Activated CD4-positive, alpha-beta T cell treated with anti-CD3 and anti-CD28 coated beads for 36 hours (primary cell): ENCODE data around the gene ITPA. TPM values are rescaled to one million over a fixed set of nuclear protein-coding genes. Genes with fewer than 3 reads are reported as not detected.

ENCODE experiments used
- ATAC-seq: fragments of 200-7000 bp; cut with Tn5 transposase; one replicate; pipeline ENCODE4 v1.10.0; 2021; ENCODE audit warnings: mild to moderate bottlenecking, moderate library complexity
- CTCF ChIA-PET: fragments of 350-600 bp; sonication (Branson Sonifier 250); formaldehyde crosslinking; loops from one replicate; lab custom pipeline; 2021; ENCODE audit warnings: antibody characterized with exemption; lab: Charles Lee
- POLR2A ChIA-PET: fragments of 350-600 bp; sonication (Branson Sonifier 250); formaldehyde crosslinking; loops from one replicate; lab custom pipeline; 2021; ENCODE audit warnings: antibody characterized with exemption, inconsistent platforms; lab: Charles Lee
- DNase-seq: peaks from one replicate; pipeline ENCODE4 v3.0.0-alpha.2; 2020
- H3K27ac Mint-ChIP-seq: one replicate; pipeline ENCODE4 v1.8.0; 2021; ENCODE audit warnings: mixed read lengths
- H3K27me3 Mint-ChIP-seq: one replicate; pipeline ENCODE4 v1.8.0; 2021; ENCODE audit warnings: mixed read lengths
- H3K36me3 Mint-ChIP-seq: one replicate; pipeline ENCODE4 v1.8.0; 2021; ENCODE audit warnings: low read depth, mixed read lengths
- H3K4me1 Mint-ChIP-seq: one replicate; pipeline ENCODE4 v1.8.0; 2021; ENCODE audit warnings: mixed read lengths
- H3K4me3 Mint-ChIP-seq: one replicate; pipeline ENCODE4 v1.8.0; 2021; ENCODE audit warnings: mild to moderate bottlenecking, moderate library complexity, mixed read lengths
- H3K9me3 Mint-ChIP-seq: one replicate; pipeline ENCODE4 v1.8.0; 2021; ENCODE audit warnings: low read depth, mixed read lengths
- intact Hi-C, 2 experiments: fragments of 100-400 bp; cut with DNase I in 1 of 2; cut with micrococcal nuclease in 1 of 2; formaldehyde crosslinking; loops; one replicate each; pipeline versions ENCODE4 v1.14.2 to v1.15.1; 2022 to 2024; cut with DNase I, micrococcal nuclease
- total RNA-seq, 2 experiments: library from RNA; stranded (reverse); gene quantifications; one replicate each; pipeline ENCODE4 v1.2.3, GENCODE V29; 2021

Gene ITPA
- total RNA-seq, 2 experiments from 2014 or later, result 32.7 to 67.5 TPM

GRCh38 chr20:3239867-3240775 lies 30.8 kb downstream of the ITPA start:
- intact Hi-C loops, result loop anchor here in 1 of 2 experiments (2.0 kb wide), 1 partner anchor 231 kb away; the partner anchor contains the start of gene ATRN
- ChIA-PET POLR2A (interaction anchor here (0.6 kb wide), 1 partner anchor 330 kb away, joined by 3 read pairs; no protein-coding TSS in a partner anchor), CTCF (interaction anchor here (0.6 kb wide), 1 partner anchor 471 kb away, joined by 3 read pairs; no protein-coding TSS in a partner anchor)
- Mint-ChIP-seq H3K36me3 (no peaks in the 10 kb centered on the region), H3K27ac (no peak overlapping the region), H3K27me3 (peaks cover 48% of the 10 kb centered on the region), H3K4me1 (peaks cover 7% of the 10 kb centered on the region), H3K4me3 (peak overlapping the region; percentile 77), H3K9me3 (no peaks in the 10 kb centered on the region)
- ATAC-seq (no peak), DNase-seq (peak; percentile 24)

- Mint-ChIP-seq H3K36me3 (no peaks in the 10 kb centered on the region), H3K27me3 (peaks cover 47% of the 10 kb centered on the region), H3K9me3 (no peaks in the 10 kb centered on the region), H3K4me3 (no peak overlapping the region), H3K27ac (no peak overlapping the region), H3K4me1 (peaks cover 7% of the 10 kb centered on the region)
- intact Hi-C loops, result no loop called here
- ATAC-seq (no peak), DNase-seq (no peak)
- ChIA-PET CTCF (no interaction called here), POLR2A (no interaction called here)
Observed at GRCh38 chr20:3240776-3241363, 31.6 kb downstream of the ITPA start.

- POLR2A ChIA-PET, result interaction anchor here (0.6 kb wide), 1 partner anchor 84 kb away, joined by 3 read pairs; no protein-coding TSS in a partner anchor
- intact Hi-C loops, result no loop called here
- no peaks in the 10 kb centered on the region for H3K36me3 Mint-ChIP-seq
- ATAC-seq, result no peak
- CTCF ChIA-PET, result interaction anchor here (0.6 to 0.7 kb wide), 2 partner anchors 10 to 63 kb away, joined by 3 to 4 read pairs; no protein-coding TSS in a partner anchor
- peaks cover 42% of the 10 kb centered on the region for H3K27me3 Mint-ChIP-seq
- no peaks in the 10 kb centered on the region for H3K9me3 Mint-ChIP-seq
- peaks cover 7% of the 10 kb centered on the region for H3K4me1 Mint-ChIP-seq
- no peak overlapping the region for H3K4me3 Mint-ChIP-seq
- no peak overlapping the region for H3K27ac Mint-ChIP-seq
- no peak for DNase-seq
Observed at GRCh38 chr20:3242172-3242692, 32.9 kb downstream of the ITPA start.

GRCh38 chr20:3243718-3244358 lies 34.5 kb downstream of the ITPA start:
- Mint-ChIP-seq H3K4me1 (peaks cover 7% of the 10 kb centered on the region), H3K36me3 (no peaks in the 10 kb centered on the region), H3K9me3 (no peaks in the 10 kb centered on the region), H3K27me3 (peaks cover 41% of the 10 kb centered on the region), H3K4me3 (no peak overlapping the region), H3K27ac (no peak overlapping the region)
- intact Hi-C loops, result no loop called here
- DNase-seq, result no peak
- no peak for ATAC-seq
- CTCF ChIA-PET, result interaction anchor here (0.9 kb wide), 2 partner anchors 26 to 27 kb away, joined by 3 read pairs; no protein-coding TSS in a partner anchor
- POLR2A ChIA-PET, result no interaction called here

- H3K36me3 Mint-ChIP-seq, result no peaks in the 10 kb centered on the region
- CTCF ChIA-PET, result interaction anchor here (0.9 kb wide), 1 partner anchor 27 kb away, joined by 3 read pairs; no protein-coding TSS in a partner anchor
- H3K27ac Mint-ChIP-seq, result no peak overlapping the region
Observed at GRCh38 chr20:3244613-3245012, 35.3 kb downstream of the ITPA start.

GRCh38 chr20:3245156-3245555 lies 35.9 kb downstream of the ITPA start:
- Mint-ChIP-seq H3K27me3 (peaks cover 37% of the 10 kb centered on the region), H3K27ac (no peak overlapping the region), H3K36me3 (no peaks in the 10 kb centered on the region), H3K4me1 (peaks cover 2% of the 10 kb centered on the region), H3K9me3 (no peaks in the 10 kb centered on the region), H3K4me3 (no peak overlapping the region)
- ChIA-PET CTCF (interaction anchor here (0.9 kb wide), 1 partner anchor 28 kb away, joined by 3 read pairs; no protein-coding TSS in a partner anchor), POLR2A (no interaction called here)
- intact Hi-C loops, result no loop called here
- ATAC-seq, result no peak
- DNase-seq, result no peak

More at GRCh38 chr20:3244613-3245012, 35.3 kb downstream of the ITPA start:
- Mint-ChIP-seq H3K9me3 (no peaks in the 10 kb centered on the region), H3K27me3 (peaks cover 40% of the 10 kb centered on the region), H3K4me1 (peaks cover 7% of the 10 kb centered on the region), H3K4me3 (no peak overlapping the region)
- intact Hi-C loops, result no loop called here
- ATAC-seq, result no peak
- POLR2A ChIA-PET, result no interaction called here
- DNase-seq, result no peak

- Mint-ChIP-seq H3K27ac (no peak overlapping the region), H3K4me1 (peaks cover 2% of the 10 kb centered on the region), H3K36me3 (no peaks in the 10 kb centered on the region), H3K9me3 (no peaks in the 10 kb centered on the region), H3K27me3 (peaks cover 36% of the 10 kb centered on the region), H3K4me3 (no peak overlapping the region)
- no peak for DNase-seq
- CTCF ChIA-PET, result no interaction called here
- intact Hi-C loops, result no loop called here
- POLR2A ChIA-PET, result interaction anchor here (0.6 kb wide), 1 partner anchor 11 kb away, joined by 3 read pairs; no protein-coding TSS in a partner anchor
- no peak for ATAC-seq
Observed at GRCh38 chr20:3245711-3246110, 36.4 kb downstream of the ITPA start.

GRCh38 chr20:3246682-3247081 lies 37.4 kb downstream of the ITPA start:
- no peaks in the 10 kb centered on the region for H3K36me3 Mint-ChIP-seq
- ChIA-PET POLR2A (interaction anchor here (0.6 to 0.7 kb wide), 2 partner anchors 12 to 29 kb away, joined by 3 to 8 read pairs; no protein-coding TSS in a partner anchor), CTCF (interaction anchor here (0.6 kb wide), 1 partner anchor 127 kb away, joined by 4 read pairs; no protein-coding TSS in a partner anchor)
- H3K27ac Mint-ChIP-seq, result no peak overlapping the region
- H3K27me3 Mint-ChIP-seq, result peaks cover 29% of the 10 kb centered on the region
- no peak for DNase-seq
- intact Hi-C loops, result no loop called here
- no peaks in the 10 kb centered on the region for H3K9me3 Mint-ChIP-seq
- no peak for ATAC-seq
- H3K4me1 Mint-ChIP-seq, result peaks cover 2% of the 10 kb centered on the region
- no peak overlapping the region for H3K4me3 Mint-ChIP-seq

GRCh38 chr20:3247638-3248037 lies 38.3 kb downstream of the ITPA start:
- ChIA-PET POLR2A (no interaction called here), CTCF (interaction anchor here (0.7 to 1.4 kb wide), 3 partner anchors 25 to 69 kb away, joined by 3 to 5 read pairs (median 4); no protein-coding TSS in a partner anchor)
- no peak for DNase-seq
- peaks cover 23% of the 10 kb centered on the region for H3K27me3 Mint-ChIP-seq
- H3K36me3 Mint-ChIP-seq, result peaks cover 3% of the 10 kb centered on the region
- intact Hi-C loops, result loop anchor here in 1 of 2 experiments (2.0 kb wide), 1 partner anchor 23 kb away; no protein-coding TSS in a partner anchor
- no peaks in the 10 kb centered on the region for H3K9me3 Mint-ChIP-seq
- no peak overlapping the region for H3K4me3 Mint-ChIP-seq
- ATAC-seq, result no peak
- no peak overlapping the region for H3K27ac Mint-ChIP-seq
- H3K4me1 Mint-ChIP-seq, result peaks cover 2% of the 10 kb centered on the region

GRCh38 chr20:3248167-3248992 lies 39.1 kb downstream of the ITPA start:
- CTCF ChIA-PET, result interaction anchor here (0.6 to 1.4 kb wide), 7 partner anchors 10 to 459 kb away, joined by 3 to 7 read pairs (median 3); partner anchors contain the start of gene SLC4A11
- Mint-ChIP-seq H3K4me3 (peak overlapping the region; percentile 8), H3K9me3 (no peaks in the 10 kb centered on the region), H3K27ac (no peak overlapping the region), H3K4me1 (peaks cover 2% of the 10 kb centered on the region), H3K36me3 (peaks cover 3% of the 10 kb centered on the region), H3K27me3 (peaks cover 23% of the 10 kb centered on the region)
- peak; percentile 45 for ATAC-seq
- POLR2A ChIA-PET, result interaction anchor here (0.5 kb wide), 1 partner anchor 112 kb away, joined by 3 read pairs; no protein-coding TSS in a partner anchor
- intact Hi-C loops, result loop anchor here in 1 of 2 experiments (2.0 kb wide), 1 partner anchor 24 kb away; no protein-coding TSS in a partner anchor
- peak; percentile 47 for DNase-seq
